ENCODE results near the gene SBF2.

SBF2 gene

GRCh38 chr11:9825315-9825714 lies 468.7 kb downstream of the SBF2 start:
- no peaks in the 10 kb centered on the region for H3K36me3 ChIP-seq (ENCODE audit: insufficient read depth, low read length)
- H3K9ac ChIP-seq (ENCODE audit: low read depth, low read length), result no peak overlapping the region

GRCh38 chr11:9823887-9824385 lies 470.1 kb downstream of the SBF2 start:
- peaks cover 20% of the 10 kb centered on the region for H3K4me1 ChIP-seq (ENCODE audit: insufficient read depth, low read length)
- no peaks in the 10 kb centered on the region for H3K36me3 ChIP-seq (ENCODE audit: insufficient read depth, low read length)
- H3K9me3 ChIP-seq (ENCODE audit: control insufficient read depth, insufficient read depth, low read length), result no peaks in the 10 kb centered on the region
- H3K9ac ChIP-seq (ENCODE audit: low read depth, low read length), result no peak overlapping the region

More at GRCh38 chr11:9825315-9825714, 468.7 kb downstream of the SBF2 start:
- H3K4me1 ChIP-seq (ENCODE audit: insufficient read depth, low read length), result peaks cover 16% of the 10 kb centered on the region
- H3K9me3 ChIP-seq (ENCODE audit: control insufficient read depth, insufficient read depth, low read length), result no peaks in the 10 kb centered on the region

DNA sequence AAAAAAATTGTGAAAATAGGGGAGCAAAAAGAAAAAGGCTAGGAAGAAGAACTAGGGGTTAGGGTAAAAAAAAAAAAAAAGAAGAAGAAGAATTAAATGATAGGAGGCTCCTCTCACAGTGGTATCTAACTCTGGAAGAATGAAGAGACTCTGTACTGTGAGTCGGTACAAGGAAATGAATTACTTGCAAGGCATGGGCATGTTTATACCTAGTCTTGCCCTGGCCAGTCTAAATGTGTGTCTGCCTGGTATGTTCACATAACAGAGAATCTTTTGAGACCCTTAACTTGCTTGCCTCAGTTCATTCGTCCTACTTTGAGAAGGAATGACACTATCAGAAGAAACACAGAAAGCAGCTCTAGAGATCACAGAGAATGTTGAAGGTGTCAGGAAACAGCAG lies 470.6 kb downstream of the SBF2 start:
- H3K9me3 ChIP-seq (ENCODE audit: control insufficient read depth, insufficient read depth, low read length), result no peaks in the 10 kb centered on the region
- peaks cover 20% of the 10 kb centered on the region for H3K4me1 ChIP-seq (ENCODE audit: insufficient read depth, low read length)
- H3K9ac ChIP-seq (ENCODE audit: low read depth, low read length), result no peak overlapping the region
- H3K36me3 ChIP-seq (ENCODE audit: insufficient read depth, low read length), result no peaks in the 10 kb centered on the region

GRCh38 chr11:9821008-9821752 lies 472.8 kb downstream of the SBF2 start:
- Histone ChIP-seq H3K9me3 (ENCODE audit: control insufficient read depth, insufficient read depth, low read length) (no peaks in the 10 kb centered on the region), H3K9ac (ENCODE audit: low read depth, low read length) (no peak overlapping the region), H3K4me1 (ENCODE audit: insufficient read depth, low read length) (peaks cover 22% of the 10 kb centered on the region), H3K36me3 (ENCODE audit: insufficient read depth, low read length) (no peaks in the 10 kb centered on the region)

GRCh38 chr11:9820260-9820659 lies 473.8 kb downstream of the SBF2 start:
- peaks cover 27% of the 10 kb centered on the region for H3K4me1 ChIP-seq (ENCODE audit: insufficient read depth, low read length)
- H3K9me3 ChIP-seq (ENCODE audit: control insufficient read depth, insufficient read depth, low read length), result no peaks in the 10 kb centered on the region
- no peak overlapping the region for H3K9ac ChIP-seq (ENCODE audit: low read depth, low read length)
- no peaks in the 10 kb centered on the region for H3K36me3 ChIP-seq (ENCODE audit: insufficient read depth, low read length)

DNA sequence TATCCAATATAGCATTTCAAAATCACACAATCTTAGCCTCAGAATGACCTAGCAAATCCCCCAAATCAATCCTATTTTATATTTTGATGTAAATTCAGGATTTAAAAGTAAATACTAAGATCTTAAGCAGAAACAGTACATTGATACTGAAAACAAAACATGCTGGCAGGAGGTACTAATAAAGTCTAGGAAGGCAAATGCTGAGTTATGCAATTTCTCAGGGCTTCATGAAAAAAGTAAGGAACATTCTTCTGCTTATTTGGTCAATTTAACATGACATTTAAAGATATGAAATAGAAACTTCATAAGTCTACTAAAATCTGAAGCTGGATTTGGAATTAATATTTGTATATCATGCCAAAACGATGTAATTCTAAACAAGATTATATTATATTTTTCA lies 476.8 kb downstream of the SBF2 start:
- Histone ChIP-seq H3K9me3 (ENCODE audit: control insufficient read depth, insufficient read depth, low read length) (no peaks in the 10 kb centered on the region), H3K36me3 (ENCODE audit: insufficient read depth, low read length) (no peaks in the 10 kb centered on the region), H3K4me1 (ENCODE audit: insufficient read depth, low read length) (peaks cover 27% of the 10 kb centered on the region), H3K9ac (ENCODE audit: low read depth, low read length) (no peak overlapping the region)

DNA sequence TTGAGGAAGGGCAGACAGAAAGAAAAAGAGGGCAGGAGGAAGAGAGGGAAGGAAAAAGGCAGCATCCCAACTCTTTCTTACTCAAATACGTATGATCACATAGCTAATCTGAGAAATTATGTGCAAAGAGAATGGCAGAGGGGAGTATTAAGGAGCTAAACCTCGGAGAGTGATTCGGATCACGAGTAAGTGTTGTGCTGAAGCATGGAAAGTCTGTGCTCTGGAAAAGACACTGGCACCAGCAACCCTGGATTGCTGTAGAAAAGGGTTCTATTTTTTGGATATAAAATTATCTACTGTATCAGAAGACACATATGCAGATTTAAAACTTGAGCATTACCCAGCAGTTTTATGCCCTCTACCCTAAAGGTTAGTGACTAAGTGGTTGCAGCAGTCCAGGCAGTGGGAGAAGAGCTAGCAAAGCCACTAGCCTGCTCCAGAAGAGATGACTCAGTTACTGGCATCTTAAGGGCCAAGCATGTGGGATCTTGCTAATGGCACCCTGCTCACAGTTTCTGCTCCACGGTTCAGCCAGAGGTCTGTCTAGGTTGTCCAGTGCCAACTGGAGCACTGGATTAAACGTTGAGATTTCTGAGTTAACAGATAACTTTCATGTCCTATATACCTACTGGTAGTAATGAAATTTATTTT lies 478.4 kb downstream of the SBF2 start:
- Histone ChIP-seq H3K36me3 (ENCODE audit: insufficient read depth, low read length) (no peaks in the 10 kb centered on the region), H3K9ac (ENCODE audit: low read depth, low read length) (no peak overlapping the region), H3K4me1 (ENCODE audit: insufficient read depth, low read length) (peaks cover 14% of the 10 kb centered on the region), H3K9me3 (ENCODE audit: control insufficient read depth, insufficient read depth, low read length) (no peaks in the 10 kb centered on the region)

DNA sequence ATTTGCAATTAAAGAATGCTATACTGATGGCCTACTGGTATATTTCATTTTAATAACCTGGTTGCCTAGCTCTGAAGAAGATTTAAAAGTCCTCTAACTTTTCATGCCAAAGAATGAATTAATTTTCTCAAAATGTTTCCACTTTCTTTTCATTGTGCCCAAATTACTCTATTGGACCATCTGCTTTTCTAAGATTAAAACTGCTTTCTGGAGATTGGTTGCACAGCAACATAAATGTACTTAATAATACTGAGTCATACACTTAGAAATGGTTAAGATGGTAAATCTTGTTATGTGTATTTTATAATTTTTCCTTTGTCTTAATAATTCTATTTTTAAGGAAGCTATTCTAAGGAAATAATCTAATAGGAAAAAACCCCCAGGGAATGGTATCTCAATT lies 479.9 kb downstream of the SBF2 start:
- Histone ChIP-seq H3K9me3 (ENCODE audit: control insufficient read depth, insufficient read depth, low read length) (no peaks in the 10 kb centered on the region), H3K36me3 (ENCODE audit: insufficient read depth, low read length) (no peaks in the 10 kb centered on the region), H3K9ac (ENCODE audit: low read depth, low read length) (no peak overlapping the region), H3K4me1 (ENCODE audit: insufficient read depth, low read length) (peaks cover 7% of the 10 kb centered on the region)

DNA sequence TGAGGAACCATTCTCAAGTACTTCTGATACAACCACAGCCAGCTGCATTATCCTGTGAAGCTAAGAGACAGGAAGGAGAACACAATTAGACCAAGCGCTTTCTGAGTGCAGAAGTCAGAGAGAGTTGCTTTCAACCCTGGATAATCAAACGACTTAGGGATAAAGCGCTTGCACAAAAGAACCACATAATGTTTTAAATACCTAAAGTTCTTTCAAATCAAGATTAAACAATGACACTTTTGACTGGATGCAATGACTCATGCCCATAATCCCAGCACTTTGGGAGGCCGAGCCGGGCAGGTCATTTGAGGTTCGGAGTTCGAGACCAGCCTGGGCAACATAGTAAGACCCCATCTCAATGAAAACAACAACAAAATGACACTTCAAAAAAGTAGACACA lies 485.1 kb downstream of the SBF2 start:
- H3K9ac ChIP-seq (ENCODE audit: low read depth, low read length), result no peak overlapping the region
- H3K9me3 ChIP-seq (ENCODE audit: control insufficient read depth, insufficient read depth, low read length), result no peaks in the 10 kb centered on the region
- peaks cover 16% of the 10 kb centered on the region for H3K36me3 ChIP-seq (ENCODE audit: insufficient read depth, low read length)
- H3K4me1 ChIP-seq (ENCODE audit: insufficient read depth, low read length), result peaks cover 7% of the 10 kb centered on the region; the same call in 1 of the 2 replicates

GRCh38 chr11:9806946-9807687 lies 486.9 kb downstream of the SBF2 start:
- H3K36me3 ChIP-seq (ENCODE audit: insufficient read depth, low read length), result peaks cover 16% of the 10 kb centered on the region
- peaks cover 25% of the 10 kb centered on the region for H3K4me1 ChIP-seq (ENCODE audit: insufficient read depth, low read length)
- H3K9me3 ChIP-seq (ENCODE audit: control insufficient read depth, insufficient read depth, low read length), result no peaks in the 10 kb centered on the region
- H3K9ac ChIP-seq (ENCODE audit: low read depth, low read length), result no peak overlapping the region

- no peaks in the 10 kb centered on the region for H3K9me3 ChIP-seq (ENCODE audit: control insufficient read depth, insufficient read depth, low read length)
- peaks cover 16% of the 10 kb centered on the region for H3K36me3 ChIP-seq (ENCODE audit: insufficient read depth, low read length)
- H3K4me1 ChIP-seq (ENCODE audit: insufficient read depth, low read length), result peaks cover 35% of the 10 kb centered on the region
- no peak overlapping the region for H3K9ac ChIP-seq (ENCODE audit: low read depth, low read length)
Observed at GRCh38 chr11:9804419-9804902, 489.6 kb downstream of the SBF2 start.

DNA sequence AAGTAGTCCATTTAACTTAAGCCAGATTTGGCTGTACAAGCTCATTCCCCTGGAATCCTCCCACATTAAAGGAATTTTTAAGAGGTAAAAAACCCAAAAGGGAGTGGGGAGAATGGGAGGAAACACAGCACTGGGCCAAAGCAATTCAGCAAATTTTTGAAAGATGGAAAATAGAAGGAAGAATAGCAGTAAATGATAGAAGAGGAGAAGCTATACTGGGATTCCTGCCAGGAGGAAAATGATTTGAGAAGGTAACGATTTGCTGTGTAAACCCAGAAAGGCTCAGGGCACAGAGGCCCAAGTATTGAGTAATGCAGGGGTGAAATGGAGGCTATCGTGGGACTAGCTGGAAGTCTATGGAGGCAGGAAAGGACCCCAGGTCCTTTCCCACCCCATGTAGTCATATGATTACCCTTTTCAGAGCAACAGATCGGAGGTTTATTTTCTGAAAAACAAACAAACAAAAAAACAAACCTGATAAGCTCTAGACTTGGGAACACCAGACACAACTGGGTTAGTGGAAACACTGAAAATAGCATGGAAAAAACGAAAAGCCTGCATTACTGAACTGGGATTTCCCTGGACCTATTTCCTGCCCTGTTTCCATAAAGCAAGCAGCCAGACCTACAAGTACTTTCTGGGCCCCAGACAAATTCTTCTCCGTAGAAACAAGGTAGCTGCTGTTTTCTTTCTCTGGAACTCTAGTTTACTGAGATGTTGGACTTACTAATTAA lies 490.2 kb downstream of the SBF2 start:
- no peaks in the 10 kb centered on the region for H3K9me3 ChIP-seq (ENCODE audit: control insufficient read depth, insufficient read depth, low read length)
- H3K4me1 ChIP-seq (ENCODE audit: insufficient read depth, low read length), result peaks cover 33% of the 10 kb centered on the region
- no peak overlapping the region for H3K9ac ChIP-seq (ENCODE audit: low read depth, low read length)
- peaks cover 16% of the 10 kb centered on the region for H3K36me3 ChIP-seq (ENCODE audit: insufficient read depth, low read length)

- peaks cover 31% of the 10 kb centered on the region for H3K4me1 ChIP-seq (ENCODE audit: insufficient read depth, low read length)
- H3K9me3 ChIP-seq (ENCODE audit: control insufficient read depth, insufficient read depth, low read length), result no peaks in the 10 kb centered on the region
- peak overlapping the region; percentile 4; the same call in 1 of the 2 replicates for H3K9ac ChIP-seq (ENCODE audit: low read depth, low read length)
- H3K36me3 ChIP-seq (ENCODE audit: insufficient read depth, low read length), result peaks cover 9% of the 10 kb centered on the region
Observed at GRCh38 chr11:9802291-9802861, 491.6 kb downstream of the SBF2 start.

GRCh38 chr11:9799886-9800285 lies 494.1 kb downstream of the SBF2 start:
- Histone ChIP-seq H3K36me3 (ENCODE audit: insufficient read depth, low read length) (no peaks in the 10 kb centered on the region), H3K4me1 (ENCODE audit: insufficient read depth, low read length) (peaks cover 31% of the 10 kb centered on the region), H3K9me3 (ENCODE audit: control insufficient read depth, insufficient read depth, low read length) (no peaks in the 10 kb centered on the region)

More at GRCh38 chr11:9799886-9800285, 494.1 kb downstream of the SBF2 start:
- H3K9ac ChIP-seq (ENCODE audit: low read depth, low read length), result no peak overlapping the region

Measured in ES-I3 (cell line).